Bronchial epithelial cell (primary cell): ENCODE measurements around the gene MAPK6. TPM values are rescaled to one million over a fixed set of nuclear protein-coding genes. Genes with fewer than 3 reads are reported as not detected.
A peak's percentile ranks its signal among the peaks of the same experiment; 100 is the strongest.

Source experiments
- DNase-seq: peaks from one replicate; pipeline ENCODE4 v3.0.0-alpha.2; 2010; ENCODE audit warnings: low read depth
- FAIRE-seq: peaks from 2 replicates; lab custom pipeline; 2011; peaks lifted over from hg19 to GRCh38; lab: Jason Lieb, UNC
- H3K27me3 ChIP-seq: 2 replicates; pipeline ENCODE4 v1.5.1; 2011; ENCODE audit warnings: low read length; ENCODE audit not compliant: control insufficient read depth, insufficient read depth
- H3K36me3 ChIP-seq: 2 replicates; pipeline ENCODE4 v1.5.1; 2011; ENCODE audit warnings: low read length; ENCODE audit not compliant: control insufficient read depth, insufficient read depth
- H3K4me3 ChIP-seq: 2 replicates; pipeline ENCODE4 v1.5.1; 2011; ENCODE audit warnings: mild to moderate bottlenecking, low read depth, low read length, control low read depth
- total RNA-seq: library from RNA; depleted of rRNA; stranded (reverse); fragments of >200 nt; gene quantifications from 2 replicates; pipeline ENCODE4 v1.2.1, GENCODE V29; 2014
- TF ChIP-seq, protein P1 (sequence below): IDR thresholded peaks from 2 replicates; pipeline ENCODE4 v1.5.1; 2011; ENCODE audit warnings: mild to moderate bottlenecking, moderate library complexity, low read length, control low read depth, inconsistent platforms; ENCODE audit not compliant: insufficient read depth, severe bottlenecking

The MAPK6 gene
- total RNA-seq, result 156 and 197 TPM in 2 replicates

DNA sequence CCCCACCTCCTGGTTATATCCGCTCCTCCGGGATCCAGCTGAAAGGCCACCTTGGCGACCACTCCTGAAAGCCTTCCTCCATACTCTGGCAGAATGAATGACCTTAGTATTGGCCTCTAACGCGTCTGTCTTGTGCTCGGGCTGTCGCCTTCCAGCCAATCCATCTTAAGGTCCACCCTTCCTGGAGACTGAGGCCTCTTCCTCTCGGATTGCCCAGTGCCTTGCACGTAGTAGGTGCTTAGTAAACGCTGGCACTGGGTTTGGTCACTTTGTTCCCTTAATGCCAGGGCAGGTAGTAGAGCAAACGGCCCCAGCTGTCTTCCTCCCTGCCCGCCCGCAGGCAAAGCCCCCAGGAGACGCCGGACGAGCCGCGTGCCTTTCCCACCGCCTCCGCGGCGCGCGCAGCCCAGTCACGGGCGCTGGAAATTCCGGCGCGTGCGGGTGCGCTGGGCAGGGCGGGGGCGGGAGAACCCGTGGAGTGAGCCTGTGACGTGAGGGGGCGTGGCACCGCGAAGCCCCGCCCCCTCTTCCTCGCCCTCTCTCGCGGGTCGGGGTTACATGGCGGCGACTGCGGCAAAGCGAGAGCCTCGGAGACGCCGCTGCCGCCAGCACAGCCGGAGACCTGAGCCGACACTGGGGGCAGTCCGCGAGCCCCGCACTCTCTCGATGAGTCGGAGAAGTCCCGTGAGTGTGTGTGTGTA is at the start of gene MAPK6:
Gene MAPK6, plus strand, starts transcription at position 527 of the 701 bp plus-strand sequence. CDS start 27,242 bp downstream, outside the sequence.
- H3K4me3 ChIP-seq, result peak within 1 kb of the TSS; percentile 59
- no peaks in the 10 kb centered on the region for H3K36me3 ChIP-seq
- DNase-seq, result peak; percentile 80
- no peaks in the 10 kb centered on the region for H3K27me3 ChIP-seq
- TF ChIP-seq, protein P1, sequence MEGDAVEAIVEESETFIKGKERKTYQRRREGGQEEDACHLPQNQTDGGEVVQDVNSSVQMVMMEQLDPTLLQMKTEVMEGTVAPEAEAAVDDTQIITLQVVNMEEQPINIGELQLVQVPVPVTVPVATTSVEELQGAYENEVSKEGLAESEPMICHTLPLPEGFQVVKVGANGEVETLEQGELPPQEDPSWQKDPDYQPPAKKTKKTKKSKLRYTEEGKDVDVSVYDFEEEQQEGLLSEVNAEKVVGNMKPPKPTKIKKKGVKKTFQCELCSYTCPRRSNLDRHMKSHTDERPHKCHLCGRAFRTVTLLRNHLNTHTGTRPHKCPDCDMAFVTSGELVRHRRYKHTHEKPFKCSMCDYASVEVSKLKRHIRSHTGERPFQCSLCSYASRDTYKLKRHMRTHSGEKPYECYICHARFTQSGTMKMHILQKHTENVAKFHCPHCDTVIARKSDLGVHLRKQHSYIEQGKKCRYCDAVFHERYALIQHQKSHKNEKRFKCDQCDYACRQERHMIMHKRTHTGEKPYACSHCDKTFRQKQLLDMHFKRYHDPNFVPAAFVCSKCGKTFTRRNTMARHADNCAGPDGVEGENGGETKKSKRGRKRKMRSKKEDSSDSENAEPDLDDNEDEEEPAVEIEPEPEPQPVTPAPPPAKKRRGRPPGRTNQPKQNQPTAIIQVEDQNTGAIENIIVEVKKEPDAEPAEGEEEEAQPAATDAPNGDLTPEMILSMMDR, result no peak
- FAIRE-seq, result no peak

DNA sequence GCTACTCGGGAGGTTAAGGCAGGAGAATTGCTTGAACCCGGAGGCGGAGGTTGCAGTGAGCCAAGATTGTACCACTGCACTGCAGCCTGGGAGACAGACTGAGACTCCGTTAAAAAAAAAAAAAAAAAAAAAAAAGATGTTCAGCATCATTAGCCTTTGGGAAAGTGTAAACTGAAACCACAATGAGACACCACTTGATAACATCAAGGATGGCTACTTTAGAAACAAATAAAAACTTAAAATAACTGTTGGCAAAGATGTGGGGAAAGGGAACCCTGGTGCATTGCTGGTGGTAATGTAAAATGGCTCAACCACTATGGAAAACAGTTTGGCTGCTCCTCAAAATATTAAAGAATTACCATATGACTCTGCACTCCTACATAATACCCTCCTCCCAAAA is 49.3 kb upstream of the MAPK6 start:
- Histone ChIP-seq H3K4me3 (no peak overlapping the region), H3K36me3 (peaks cover 6% of the 10 kb centered on the region), H3K27me3 (no peaks in the 10 kb centered on the region)
- FAIRE-seq (no peak), DNase-seq (no peak)
- TF ChIP-seq, protein P1, result no peak

DNA sequence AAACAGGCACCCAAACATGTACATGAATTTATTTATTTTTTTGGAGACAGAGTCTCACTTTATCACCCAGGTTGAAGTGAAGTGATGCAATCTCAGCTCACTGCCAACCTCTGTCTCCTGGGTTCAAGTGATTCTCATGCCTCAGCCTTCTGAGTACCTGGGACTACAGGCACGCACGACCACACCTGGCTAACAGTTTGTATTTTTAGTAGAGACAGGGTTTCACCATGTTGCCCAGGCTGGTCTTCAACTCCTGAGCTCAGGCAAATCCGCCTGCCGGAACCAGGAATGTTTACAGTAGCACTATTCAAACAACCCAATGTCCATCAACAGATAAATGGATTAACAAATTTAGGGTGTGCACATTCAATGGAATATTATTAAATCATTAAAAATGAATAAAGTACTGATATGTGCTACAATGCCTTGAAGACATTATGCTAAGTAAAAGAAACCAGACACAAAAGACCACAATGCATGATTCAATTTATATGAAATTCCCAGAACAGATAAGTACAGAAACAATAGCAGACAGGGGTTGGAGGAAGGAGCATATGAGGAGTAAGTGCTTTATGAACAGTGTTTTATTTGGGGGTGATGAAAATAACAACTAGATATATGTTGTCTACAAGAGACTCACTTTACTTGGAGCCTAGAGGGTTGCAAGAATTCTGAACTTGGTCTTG is 48.7 kb upstream of the MAPK6 start:
- FAIRE-seq, result no peak
- H3K4me3 ChIP-seq, result peak overlapping the region; percentile 89
- DNase-seq, result peak; percentile 15
- TF ChIP-seq, protein P1, result no peak
- H3K27me3 ChIP-seq, result no peaks in the 10 kb centered on the region
- peaks cover 3% of the 10 kb centered on the region for H3K36me3 ChIP-seq

DNA sequence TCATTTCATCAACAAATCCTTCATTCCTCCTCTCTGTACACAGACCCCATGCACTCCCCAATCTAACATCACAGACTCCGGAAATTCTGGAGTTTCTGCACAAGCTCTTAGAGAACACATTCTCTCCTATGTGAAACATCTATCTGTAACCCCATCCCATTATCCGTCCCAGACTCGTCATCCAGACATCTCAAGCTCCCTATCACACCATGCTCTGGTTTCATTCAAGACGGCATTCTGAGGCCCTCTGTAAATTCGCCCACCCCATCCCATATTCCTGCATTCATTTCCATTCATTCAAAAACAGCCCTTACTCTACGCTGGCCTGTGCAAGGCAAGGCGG is 48.0 kb upstream of the MAPK6 start:
- TF ChIP-seq, protein P1, result no peak
- Histone ChIP-seq H3K4me3 (peak overlapping the region; percentile 89), H3K36me3 (no peaks in the 10 kb centered on the region), H3K27me3 (no peaks in the 10 kb centered on the region)
- DNase-seq, result no peak
- FAIRE-seq, result no peak

DNA sequence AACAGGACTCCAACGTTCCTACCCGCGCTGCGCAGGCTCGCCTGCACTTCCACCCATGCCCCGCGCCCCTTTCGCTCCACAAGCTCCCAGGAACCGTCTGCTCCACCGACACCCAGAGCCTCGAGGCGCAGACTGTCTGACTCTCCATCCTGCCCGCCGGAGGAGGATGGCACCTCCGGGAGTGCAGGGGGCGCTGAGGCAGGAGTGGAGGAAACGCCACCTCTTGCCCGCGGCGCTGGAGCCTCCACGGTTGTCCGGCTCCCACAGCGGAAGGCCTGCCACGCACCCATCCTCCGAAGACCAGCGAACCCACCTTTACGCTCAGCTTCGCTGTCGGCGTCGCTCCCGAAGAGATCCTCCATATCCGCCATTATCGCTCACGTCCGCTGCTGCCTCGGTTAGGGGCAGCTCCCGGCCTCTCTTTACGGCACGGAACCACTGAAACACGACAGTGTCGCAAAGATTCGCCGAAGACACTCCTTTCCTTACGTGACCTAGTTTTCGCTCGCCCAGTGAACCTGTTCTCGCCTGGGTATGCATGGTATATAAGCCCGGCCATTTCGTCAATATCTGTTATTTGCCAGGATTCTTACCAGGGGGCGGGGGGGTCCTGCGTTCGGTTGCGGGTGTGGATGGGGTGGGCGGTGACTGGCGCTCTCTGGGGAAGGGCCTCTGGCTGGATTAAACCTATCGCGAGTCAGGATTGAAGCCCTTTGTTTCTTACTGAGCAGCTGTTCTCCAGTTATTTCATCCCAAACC is 47.5 kb upstream of the MAPK6 start, which contains the start of gene LEO1:
Gene LEO1, minus strand, starts transcription at position 404 of the 759 bp plus-strand sequence. Its CDS starts 33 bp downstream, at position 371.
- Histone ChIP-seq H3K27me3 (no peaks in the 10 kb centered on the region), H3K36me3 (no peaks in the 10 kb centered on the region), H3K4me3 (peak within 1 kb of the TSS; percentile 89)
- DNase-seq (peak; percentile 93), FAIRE-seq (peak; percentile 62)
- TF ChIP-seq, protein P1, result peak; percentile 47
